ENCODE results near the gene CDC25B.
"Not testable (repeated sequence)": the region's sequence is repeated elsewhere in the genome, so short reads cannot be mapped to it uniquely, and the experiment has no call there.

GRCh38 chr20:3843990-3844619 is 48.0 kb downstream of the CDC25B start:
- TF ChIP-seq POLR2A (IDR thresholded peaks at IDR 0.05) = not testable (repeated sequence)
- TF ChIP-seq, protein P1, sequence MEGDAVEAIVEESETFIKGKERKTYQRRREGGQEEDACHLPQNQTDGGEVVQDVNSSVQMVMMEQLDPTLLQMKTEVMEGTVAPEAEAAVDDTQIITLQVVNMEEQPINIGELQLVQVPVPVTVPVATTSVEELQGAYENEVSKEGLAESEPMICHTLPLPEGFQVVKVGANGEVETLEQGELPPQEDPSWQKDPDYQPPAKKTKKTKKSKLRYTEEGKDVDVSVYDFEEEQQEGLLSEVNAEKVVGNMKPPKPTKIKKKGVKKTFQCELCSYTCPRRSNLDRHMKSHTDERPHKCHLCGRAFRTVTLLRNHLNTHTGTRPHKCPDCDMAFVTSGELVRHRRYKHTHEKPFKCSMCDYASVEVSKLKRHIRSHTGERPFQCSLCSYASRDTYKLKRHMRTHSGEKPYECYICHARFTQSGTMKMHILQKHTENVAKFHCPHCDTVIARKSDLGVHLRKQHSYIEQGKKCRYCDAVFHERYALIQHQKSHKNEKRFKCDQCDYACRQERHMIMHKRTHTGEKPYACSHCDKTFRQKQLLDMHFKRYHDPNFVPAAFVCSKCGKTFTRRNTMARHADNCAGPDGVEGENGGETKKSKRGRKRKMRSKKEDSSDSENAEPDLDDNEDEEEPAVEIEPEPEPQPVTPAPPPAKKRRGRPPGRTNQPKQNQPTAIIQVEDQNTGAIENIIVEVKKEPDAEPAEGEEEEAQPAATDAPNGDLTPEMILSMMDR (IDR thresholded peaks at IDR 0.05) = not testable (repeated sequence)
